GM12878 (cell line): Measurements from ENCODE around the gene SCRG1. TPM values are rescaled to one million over a fixed set of nuclear protein-coding genes. Genes with fewer than 3 reads are reported as not detected.

Experiments used
- ATAC-seq: fragments of 200-7000 bp; cut with Tn5 transposase; 3 replicates; pipeline ENCODE4 v1.9.1; 2020; ENCODE audit warnings: mild to moderate bottlenecking, moderate library complexity
- BruUV-seq: library from RNA; stranded (reverse); fragments of 400-500 nt; replicated peaks from 2 replicates; lab custom pipeline; 2021; lab: Mats Ljungman, UMichigan
- CTCF ChIA-PET: fragments of 300-600 bp; sonication (Branson Sonifier 250); formaldehyde crosslinking; extraction: SDS; loops from one replicate; lab custom pipeline; 2021; ENCODE audit warnings: inconsistent platforms; lab: Yijun Ruan, JAX
- POLR2A ChIA-PET: fragments of 350-600 bp; formaldehyde crosslinking; extraction: SDS; loops from one replicate; lab custom pipeline; 2021; ENCODE audit warnings: inconsistent platforms; lab: Charles Lee
- RAD21 ChIA-PET: fragments of 300-600 bp; sonication (Branson Sonifier 250); formaldehyde crosslinking; loops from one replicate; lab custom pipeline; 2023; ENCODE audit warnings: antibody characterized with exemption; ENCODE audit not compliant: unreplicated experiment; lab: Charles Lee
- SMC1A ChIA-PET: fragments of 300-600 bp; sonication (Branson Sonifier 250); formaldehyde crosslinking; loops from one replicate; lab custom pipeline; 2023; ENCODE audit not compliant: unreplicated experiment, uncharacterized antibody; lab: Charles Lee
- DNase-seq: peaks from one replicate; pipeline ENCODE4 v3.0.0-alpha.2; 2011; ENCODE audit warnings: low read depth, low spot score
- FAIRE-seq: peaks from 3 replicates; lab custom pipeline; 2011; peaks lifted over from hg19 to GRCh38; lab: Jason Lieb, UNC
- H2AFZ ChIP-seq: 2 replicates; pipeline ENCODE4 v1.6.0; 2011; ENCODE audit warnings: low read depth, low read length, control low read depth; ENCODE audit not compliant: control insufficient read depth
- H3K27ac ChIP-seq: 2 replicates; pipeline ENCODE4 v1.5.1; 2011; ENCODE audit warnings: control low read depth; ENCODE audit not compliant: control insufficient read depth, insufficient read depth
- H3K27me3 ChIP-seq, 2 experiments: replicated peaks in 1 of 2; 2 replicates each; pipeline versions ENCODE4 v1.6.0 to v1.6.1; 2011; ENCODE audit warnings: low read length in 1 of 2; ENCODE audit not compliant: control insufficient read depth in 2 of 2, insufficient read depth in 2 of 2
- H3K36me3 ChIP-seq, 2 experiments: 2 replicates each; pipeline ENCODE4 v1.5.1; 2011; ENCODE audit warnings: low read length in 1 of 2; ENCODE audit not compliant: control insufficient read depth in 2 of 2, insufficient read depth in 2 of 2
- H3K4me1 ChIP-seq: 2 replicates; pipeline ENCODE4 v1.6.1; 2011; ENCODE audit warnings: mild to moderate bottlenecking, low read length, moderate library complexity, mixed read lengths; ENCODE audit not compliant: control insufficient read depth, insufficient read depth
- H3K4me2 ChIP-seq: 2 replicates; pipeline ENCODE4 v1.6.0; 2011; ENCODE audit warnings: control low read depth; ENCODE audit not compliant: control insufficient read depth, insufficient read depth
- H3K4me3 ChIP-seq: fragments of 200-600 bp; sonication (generic); 2 replicates; pipeline ENCODE4 v1.5.1; 2016
- H3K79me2 ChIP-seq: 2 replicates; pipeline ENCODE4 v1.6.0; 2011; ENCODE audit warnings: low read length; ENCODE audit not compliant: control insufficient read depth, insufficient read depth
- H3K9ac ChIP-seq: 2 replicates; pipeline ENCODE4 v1.8.0; 2011; ENCODE audit warnings: low read length, control low read depth, mixed read lengths; ENCODE audit not compliant: control insufficient read depth, insufficient read depth
- H3K9me3 ChIP-seq: replicated peaks from 3 replicates; pipeline ENCODE4 v1.5.1; 2011; ENCODE audit warnings: mild to moderate bottlenecking, low read length; ENCODE audit not compliant: control insufficient read depth, insufficient read depth
- H4K20me1 ChIP-seq: 2 replicates; pipeline ENCODE4 v1.6.0; 2011; ENCODE audit not compliant: control insufficient read depth, insufficient read depth
- BCL3 ChIP-seq: IDR thresholded peaks from 2 replicates; pipeline ENCODE4 v1.6.1; 2011; ENCODE audit warnings: borderline replicate concordance, low read depth, mild to moderate bottlenecking, moderate library complexity, low read length; ENCODE audit not compliant: insufficient read depth, poor library complexity, severe bottlenecking
- BHLHE40 ChIP-seq, 2 experiments: fragments of 450-650 bp in 1 of 2; IDR thresholded peaks; 2 replicates each; pipeline ENCODE4 v1.6.1; 2011 to 2017; ENCODE audit warnings: low read depth in 2 of 2, borderline replicate concordance in 1 of 2, improper control_type of control experiment in 1 of 2, low read length in 1 of 2, mild to moderate bottlenecking in 1 of 2
- BRCA1 ChIP-seq: IDR thresholded peaks from 2 replicates; pipeline ENCODE4 v1.6.1; 2011; ENCODE audit warnings: low read depth, low read length, improper control_type of control experiment
- CEBPB ChIP-seq, 2 experiments: fragments of 150-350 bp in 1 of 2; IDR thresholded peaks; 2 replicates each; pipeline ENCODE4 v1.6.1; 2012 to 2014; ENCODE audit warnings: low read depth in 2 of 2, low read length in 2 of 2, borderline replicate concordance in 1 of 2, inconsistent platforms in 1 of 2
- E2F4 ChIP-seq: IDR thresholded peaks from 2 replicates; pipeline ENCODE4 v1.6.1; 2012; ENCODE audit warnings: low read depth, low read length, improper control_type of control experiment
- ETV6 ChIP-seq, 2 experiments: fragments of 450-650 bp in 1 of 2; IDR thresholded peaks in 1 of 2; conservative IDR thresholded peaks in 1 of 2; 2 replicates each; pipeline ENCODE4 v1.6.1; 2014; ENCODE audit warnings: antibody characterized with exemption in 1 of 2, borderline replicate concordance in 1 of 2, low read depth in 1 of 2, mild to moderate bottlenecking in 1 of 2, moderate library complexity in 1 of 2
- HDAC6 ChIP-seq: fragments of 200-600 bp; sonication (generic); IDR thresholded peaks from one replicate; pipeline ENCODE4 v1.8.0; 2017; ENCODE audit warnings: antibody characterized with exemption; ENCODE audit not compliant: unreplicated experiment
- MTA2 ChIP-seq: fragments of 450-650 bp; IDR thresholded peaks from 2 replicates; pipeline ENCODE4 v1.6.1; 2016; ENCODE audit warnings: low read depth, mild to moderate bottlenecking, moderate library complexity
- MTA3 ChIP-seq: IDR thresholded peaks from 2 replicates; pipeline ENCODE4 v1.6.1; 2012; ENCODE audit warnings: low read length, inconsistent platforms, borderline replicate concordance
- RAD21 ChIP-seq: IDR thresholded peaks from 2 replicates; pipeline ENCODE4 v1.6.1; 2011; ENCODE audit warnings: mild to moderate bottlenecking, low read depth, low read length, moderate library complexity; ENCODE audit not compliant: insufficient read depth
- RFX5 ChIP-seq: IDR thresholded peaks from 2 replicates; pipeline ENCODE4 v1.6.1; 2011; ENCODE audit warnings: low read depth, low read length, improper control_type of control experiment
- RUNX3 ChIP-seq: IDR thresholded peaks from 2 replicates; pipeline ENCODE4 v1.6.1; 2012; ENCODE audit warnings: low read length, inconsistent platforms
- STAT3 ChIP-seq: IDR thresholded peaks from 2 replicates; pipeline ENCODE4 v1.6.1; 2011; ENCODE audit warnings: low read depth, low read length, improper control_type of control experiment
- WGBS: methylation state at CpG from one replicate; pipeline ENCODE4 v1.1.6; 2016; ENCODE audit warnings: low lambda C conversion rate; ENCODE audit not compliant: insufficient replicate concordance, insufficient coverage; ENCODE audit errors: missing lambda C conversion rate; 5-methylcytosine and 5-hydroxymethylcytosine counted together
- in situ Hi-C: fragments of 300-500 bp; cut with MboI; formaldehyde crosslinking; loops from 9 replicates; pipeline ENCODE4 v1.14.3; 2018; ENCODE audit warnings: mixed read lengths
- intact Hi-C: fragments of 100-400 bp; cut with micrococcal nuclease; formaldehyde crosslinking; loops from one replicate; pipeline ENCODE4 v1.14.2; 2022; ENCODE audit not compliant: unreplicated experiment
- polyA plus RNA-seq, 11 experiments: library from polyadenylated mRNA; depleted of rRNA in 4 of 11; unstranded in 6 of 11; stranded (reverse) in 5 of 11; fragments of >200 nt; fragmentation: Nextera tagmentation in 4 of 11; fragmentation: Illumina TruSeq in 1 of 11; extraction: Ambion mirVana in 4 of 11; extraction: Trizol in 1 of 11; gene quantifications; 1 replicate in 1 of 11; 2 replicates in 10 of 11; pipeline versions ENCODE4 v1.2.1 to v1.2.3, GENCODE V29; 2011 to 2016; ENCODE audit warnings: inconsistent platforms in 2 of 11, missing spikeins in 2 of 11, low read depth in 1 of 11
- total RNA-seq, 4 experiments: library from RNA; depleted of rRNA in 3 of 4; stranded (reverse); fragments of >200 nt in 3 of 4; fragmentation: Illumina TruSeq in 1 of 4; extraction: Trizol in 1 of 4; gene quantifications; 2 replicates each; pipeline versions ENCODE4 v1.2.1 to v1.2.3, GENCODE V29; 2013 to 2021
- TF ChIP-seq, protein P1 (sequence below): IDR thresholded peaks from 2 replicates; pipeline ENCODE4 v1.6.1; 2011; ENCODE audit warnings: low read depth, mild to moderate bottlenecking, low read length, moderate library complexity, borderline replicate concordance; ENCODE audit errors: extremely low read depth
- TF ChIP-seq, protein P2 (sequence below): IDR thresholded peaks from 2 replicates; pipeline ENCODE4 v1.6.1; 2012; ENCODE audit warnings: mild to moderate bottlenecking, low read depth, low read length

Gene SCRG1
- total and polyA plus RNA-seq, 10 of the 15 experiments (the other 5 are each of a cell fraction or from before 2014, with no cell fraction given) = 0.02 to 0.58 (median 0.54) TPM; not detected in 7

DNA sequence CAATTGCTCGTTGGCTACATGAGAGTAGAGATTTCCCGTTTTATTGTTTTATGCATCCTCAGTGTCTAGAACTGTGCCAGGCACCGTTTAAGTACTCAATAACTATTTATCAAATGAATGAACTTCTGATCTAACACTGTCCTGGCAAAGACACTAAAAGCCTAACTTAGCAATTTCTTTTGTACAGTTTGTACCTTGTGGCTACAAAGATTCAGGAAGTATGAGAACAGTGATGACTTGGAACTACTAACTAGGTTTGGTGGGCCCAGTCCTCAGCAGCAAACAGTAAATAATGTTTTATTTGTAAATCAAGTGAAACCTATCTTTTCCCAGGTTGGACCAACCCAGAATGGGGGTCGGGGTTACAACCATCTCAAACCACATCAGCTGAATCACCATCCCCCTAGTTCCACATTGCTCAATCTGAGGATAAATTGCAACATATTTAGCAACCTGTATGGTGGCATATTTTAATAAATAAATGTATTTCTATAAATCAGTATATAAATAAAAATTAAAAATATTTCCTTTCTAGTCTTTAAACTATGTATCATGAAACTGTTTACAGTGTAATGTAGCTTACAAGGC is 12.3 kb upstream of the SCRG1 start:
- no peak overlapping the region for H2AFZ ChIP-seq
- H3K4me2 ChIP-seq = no peak overlapping the region
- ATAC-seq (no peak), FAIRE-seq (no peak)
- BruUV-seq = no TSS peak
- 47% methylated on average over 4 of the region's 4 CpGs for WGBS
- no peak overlapping the region for H3K27ac ChIP-seq
- H4K20me1 ChIP-seq = no peaks in the 10 kb centered on the region
- SMC1A ChIA-PET = interaction anchor here (0.7 to 7.7 kb wide), 3 partner anchors 13 to 91 kb away, joined by 3 to 84 read pairs (median 4); partner anchors contain the start of gene SAP30
- CTCF ChIA-PET = interaction anchor here (0.5 to 8.6 kb wide), 10 partner anchors 9 to 861 kb away, joined by 3 to 113 read pairs (median 4); no protein-coding TSS in a partner anchor
- TF ChIP-seq MTA3 (no peak), BRCA1 (no peak), STAT3 (no peak), CEBPB (IDR thresholded peaks at IDR 0.05; ENCODE audit: borderline replicate concordance in 1 of 2, low read depth in 2 of 2, low read length in 2 of 2) (no peak), HDAC6 (no peak), MTA2 (no peak), BHLHE40 (IDR thresholded peaks at IDR 0.05; ENCODE audit: borderline replicate concordance in 1 of 2, low read depth in 2 of 2, low read length in 1 of 2) (no peak), ETV6 (conservative IDR thresholded peaks at IDR 0.05 in 1 of 2, IDR thresholded peaks at IDR 0.05 in 1 of 2; ENCODE audit: borderline replicate concordance in 1 of 2, low read depth in 1 of 2) (no peak), BCL3 (no peak), RFX5 (no peak), RAD21 (no peak), E2F4 (no peak), RUNX3 (no peak)
- TF ChIP-seq, protein P1, sequence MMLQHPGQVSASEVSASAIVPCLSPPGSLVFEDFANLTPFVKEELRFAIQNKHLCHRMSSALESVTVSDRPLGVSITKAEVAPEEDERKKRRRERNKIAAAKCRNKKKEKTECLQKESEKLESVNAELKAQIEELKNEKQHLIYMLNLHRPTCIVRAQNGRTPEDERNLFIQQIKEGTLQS = no peak
- TF ChIP-seq, protein P2, sequence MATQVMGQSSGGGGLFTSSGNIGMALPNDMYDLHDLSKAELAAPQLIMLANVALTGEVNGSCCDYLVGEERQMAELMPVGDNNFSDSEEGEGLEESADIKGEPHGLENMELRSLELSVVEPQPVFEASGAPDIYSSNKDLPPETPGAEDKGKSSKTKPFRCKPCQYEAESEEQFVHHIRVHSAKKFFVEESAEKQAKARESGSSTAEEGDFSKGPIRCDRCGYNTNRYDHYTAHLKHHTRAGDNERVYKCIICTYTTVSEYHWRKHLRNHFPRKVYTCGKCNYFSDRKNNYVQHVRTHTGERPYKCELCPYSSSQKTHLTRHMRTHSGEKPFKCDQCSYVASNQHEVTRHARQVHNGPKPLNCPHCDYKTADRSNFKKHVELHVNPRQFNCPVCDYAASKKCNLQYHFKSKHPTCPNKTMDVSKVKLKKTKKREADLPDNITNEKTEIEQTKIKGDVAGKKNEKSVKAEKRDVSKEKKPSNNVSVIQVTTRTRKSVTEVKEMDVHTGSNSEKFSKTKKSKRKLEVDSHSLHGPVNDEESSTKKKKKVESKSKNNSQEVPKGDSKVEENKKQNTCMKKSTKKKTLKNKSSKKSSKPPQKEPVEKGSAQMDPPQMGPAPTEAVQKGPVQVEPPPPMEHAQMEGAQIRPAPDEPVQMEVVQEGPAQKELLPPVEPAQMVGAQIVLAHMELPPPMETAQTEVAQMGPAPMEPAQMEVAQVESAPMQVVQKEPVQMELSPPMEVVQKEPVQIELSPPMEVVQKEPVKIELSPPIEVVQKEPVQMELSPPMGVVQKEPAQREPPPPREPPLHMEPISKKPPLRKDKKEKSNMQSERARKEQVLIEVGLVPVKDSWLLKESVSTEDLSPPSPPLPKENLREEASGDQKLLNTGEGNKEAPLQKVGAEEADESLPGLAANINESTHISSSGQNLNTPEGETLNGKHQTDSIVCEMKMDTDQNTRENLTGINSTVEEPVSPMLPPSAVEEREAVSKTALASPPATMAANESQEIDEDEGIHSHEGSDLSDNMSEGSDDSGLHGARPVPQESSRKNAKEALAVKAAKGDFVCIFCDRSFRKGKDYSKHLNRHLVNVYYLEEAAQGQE = no peak
- TF ChIP-seq, all 136 proteins: peak for 0
- in situ Hi-C loops = no loop called here
- intact Hi-C loops = no loop called here
- Histone ChIP-seq H3K36me3 (no peaks in the 10 kb centered on the region), H3K4me1 (no peaks in the 10 kb centered on the region), H3K4me3 (no peak overlapping the region), H3K79me2 (no peaks in the 10 kb centered on the region), H3K9me3 (no peaks in the 10 kb centered on the region), H3K27me3 (no peaks in the 10 kb centered on the region), H3K9ac (no peak overlapping the region)
- RAD21 ChIA-PET = interaction anchor here (1.3 to 2.4 kb wide), 2 partner anchors 10 to 92 kb away, joined by 7 read pairs; no protein-coding TSS in a partner anchor
- POLR2A ChIA-PET = interaction anchor here (0.6 to 2.0 kb wide), 3 partner anchors 30 to 78 kb away, joined by 4 to 7 read pairs (median 4); no protein-coding TSS in a partner anchor
- no peak for DNase-seq
